Upper lobe of left lung (tissue), 6 donors: ENCODE measurements around the gene FANCD2OS. TPM values are rescaled to one million over a fixed set of nuclear protein-coding genes. Genes with fewer than 3 reads are reported as not detected.
"Not testable (repeated sequence)": the region's sequence is repeated elsewhere in the genome, so short reads cannot be mapped to it uniquely, and the experiment has no call there.

Source experiments
- ATAC-seq, 2 donors: fragments of 200-7000 bp; cut with Tn5 transposase; one replicate each; pipeline ENCODE4 v1.9.1; 2022; ENCODE audit warnings: mild to moderate bottlenecking in 2 of 2, moderate library complexity in 2 of 2; ENCODE audit not compliant: low FRiP score in 2 of 2
- DNase-seq, 2 donors: peaks; one replicate each; pipeline ENCODE4 v3.0.0-alpha.2; 2019 to 2020
- H3K27ac ChIP-seq, 4 donors: fragments of 200-600 bp; sonication (generic); one replicate each; pipeline ENCODE4 v1.5.1; 2016 to 2019
- H3K27me3 ChIP-seq, 4 donors: fragments of 200-600 bp; sonication (generic); one replicate each; pipeline ENCODE4 v1.5.1; 2017 to 2019
- H3K36me3 ChIP-seq, 4 donors: fragments of 200-600 bp; sonication (generic); one replicate each; pipeline ENCODE4 v1.5.1; 2016 to 2019
- H3K4me1 ChIP-seq, 4 donors: fragments of 200-600 bp; sonication (generic); one replicate each; pipeline ENCODE4 v1.5.1; 2018 to 2019
- H3K4me3 ChIP-seq, 4 donors: fragments of 200-600 bp; sonication (generic); one replicate each; pipeline ENCODE4 v1.5.1; 2017 to 2019; ENCODE audit warnings: mild to moderate bottlenecking in 2 of 4, moderate library complexity in 1 of 4
- H3K9me3 ChIP-seq, 4 donors: fragments of 200-600 bp; sonication (generic); one replicate each; pipeline ENCODE4 v1.5.1; 2018 to 2019
- CTCF ChIP-seq, 6 experiments: fragments of 450-650 bp in 4 of 6; fragments of 200-600 bp in 2 of 6; sonication (generic) in 2 of 6; IDR thresholded peaks; one replicate each; pipeline ENCODE4 v1.5.1; 2016 to 2019; ENCODE audit warnings: antibody characterized with exemption in 6 of 6
- EP300 ChIP-seq, 4 donors: sonication (generic); formaldehyde crosslinking; IDR thresholded peaks; one replicate each; pipeline ENCODE4 v1.5.1; 2017; ENCODE audit warnings: antibody characterized with exemption in 4 of 4, control low read depth in 2 of 4
- POLR2A ChIP-seq, 4 donors: fragments of 450-650 bp; IDR thresholded peaks; one replicate each; pipeline ENCODE4 v1.5.1; 2016 to 2017; ENCODE audit warnings: antibody characterized with exemption in 4 of 4, mild to moderate bottlenecking in 2 of 4
- POLR2AphosphoS5 ChIP-seq, 2 donors: sonication (generic); formaldehyde crosslinking; IDR thresholded peaks; one replicate each; pipeline ENCODE4 v1.5.1; 2017; ENCODE audit warnings: antibody characterized with exemption in 2 of 2
- WGBS, 2 donors: methylation state at CpG; one replicate each; pipeline ENCODE4 v1.1.5; 2017 to 2018; 5-methylcytosine and 5-hydroxymethylcytosine counted together
- total RNA-seq, 6 donors: library from RNA; depleted of rRNA in 4 of 6; stranded (reverse); fragments of >200 nt in 4 of 6; gene quantifications; one replicate each; pipeline versions ENCODE4 v1.1.0 to v1.2.1, GENCODE V29; 2016 to 2021
- donor health status: DM: no; HTN: no; CAD: no; lungs with moderate emphysema.
- donor health status: DM: no; HTN: yes; CAD: no; lungs with severe emphysema.

Gene FANCD2OS
- total RNA-seq, 6 donors from 2014 or later, result not detected

GRCh38 chr3:10142707-10143560 is 34.9 kb upstream of the FANCD2OS start:
- DNase-seq (peak in 1 of 2 donors; percentile 49), ATAC-seq (no peak)
- Histone ChIP-seq H3K9me3 (no peaks in the 10 kb centered on the region), H3K27ac (peak overlapping the region; percentile 92 to 98 (median 96)), H3K4me1 (peaks cover 29 to 55% (median 34%) of the 10 kb centered on the region in 4 donors), H3K4me3 (peak overlapping the region; percentile 57 to 84 (median 71)), H3K27me3 (no peaks in the 10 kb centered on the region), H3K36me3 (peaks cover 0 to 18% (median 8%) of the 10 kb centered on the region in 4 donors)
- TF ChIP-seq POLR2A (IDR thresholded peaks at IDR 0.05) (no peak), CTCF (IDR thresholded peaks at IDR 0.05) (no peak), POLR2AphosphoS5 (IDR thresholded peaks at IDR 0.05) (no peak), EP300 (IDR thresholded peaks at IDR 0.05) (no peak)
- 56 to 59% methylated on average over 25 to 29 of the region's 29 CpGs for WGBS, 2 donors

- Histone ChIP-seq H3K4me1 (peaks cover 29 to 41% (median 30%) of the 10 kb centered on the region in 4 donors), H3K9me3 (no peaks in the 10 kb centered on the region), H3K4me3 (peak overlapping the region in 3 of 4 donors; percentile 69 to 84 (median 73)), H3K27me3 (no peaks in the 10 kb centered on the region), H3K27ac (peak overlapping the region; percentile 92 to 98 (median 96)), H3K36me3 (peaks cover 0 to under 1% (median 0%) of the 10 kb centered on the region in 4 donors)
- TF ChIP-seq EP300 (IDR thresholded peaks at IDR 0.05), result no peak
- TF ChIP-seq CTCF (IDR thresholded peaks at IDR 0.05), result no peak
- no peak for TF ChIP-seq POLR2AphosphoS5 (IDR thresholded peaks at IDR 0.05)
- TF ChIP-seq POLR2A (IDR thresholded peaks at IDR 0.05), result no peak
- no peak for DNase-seq
- ATAC-seq, result no peak
- WGBS, 2 donors, result 86 to 87% methylated on average over 23 of the region's 23 CpGs
Measured at GRCh38 chr3:10140996-10141546, 33.0 kb upstream of the FANCD2OS start.

- H3K36me3 ChIP-seq, result no peaks in the 10 kb centered on the region
- no peak for TF ChIP-seq CTCF (IDR thresholded peaks at IDR 0.05)
- no peak for TF ChIP-seq POLR2AphosphoS5 (IDR thresholded peaks at IDR 0.05)
- TF ChIP-seq POLR2A (IDR thresholded peaks at IDR 0.05), result no peak
- TF ChIP-seq EP300 (IDR thresholded peaks at IDR 0.05), result no peak
- H3K9me3 ChIP-seq, result no peaks in the 10 kb centered on the region
- 82 to 84% methylated on average over 4 of the region's 4 CpGs for WGBS, 2 donors
- H3K4me1 ChIP-seq, result peaks cover 0 to 5% (median 0%) of the 10 kb centered on the region in 4 donors
- H3K4me3 ChIP-seq, result no peak overlapping the region
- ATAC-seq (no peak), DNase-seq (no peak)
- H3K27ac ChIP-seq, result no peak overlapping the region
- H3K27me3 ChIP-seq, result no peaks in the 10 kb centered on the region
Measured at GRCh38 chr3:10137178-10137577, 29.1 kb upstream of the FANCD2OS start.

GRCh38 chr3:10136426-10137005 is 28.5 kb upstream of the FANCD2OS start:
- no peaks in the 10 kb centered on the region for H3K9me3 ChIP-seq
- no peak overlapping the region for H3K27ac ChIP-seq
- 89 to 90% methylated on average over 9 to 19 of the region's 25 CpGs for WGBS, 2 donors
- no peak for TF ChIP-seq POLR2A (IDR thresholded peaks at IDR 0.05)
- no peak for TF ChIP-seq EP300 (IDR thresholded peaks at IDR 0.05)
- no peak for TF ChIP-seq POLR2AphosphoS5 (IDR thresholded peaks at IDR 0.05)
- no peak for TF ChIP-seq CTCF (IDR thresholded peaks at IDR 0.05)
- H3K4me3 ChIP-seq, result no peak overlapping the region
- DNase-seq, result peak in 1 of 2 donors; percentile 69
- ATAC-seq, result no peak
- peaks cover 0 to 5% (median 0%) of the 10 kb centered on the region in 4 donors for H3K4me1 ChIP-seq
- H3K36me3 ChIP-seq, result no peaks in the 10 kb centered on the region
- H3K27me3 ChIP-seq, result no peaks in the 10 kb centered on the region

- not testable (repeated sequence) for H3K9me3 ChIP-seq, ATAC-seq
Measured at GRCh38 chr3:10135872-10136271, 27.8 kb upstream of the FANCD2OS start.

More at GRCh38 chr3:10135872-10136271, 27.8 kb upstream of the FANCD2OS start:
- H3K36me3 ChIP-seq, H3K27me3 ChIP-seq, H3K4me3 ChIP-seq, H3K4me1 ChIP-seq, H3K27ac ChIP-seq, DNase-seq: not testable (repeated sequence)
- 91 to 92% methylated on average over 9 of the region's 9 CpGs for WGBS, 2 donors
